Umbilical cord (tissue), 2 donors: ENCODE measurements around the gene SCAPER. TPM values are rescaled to one million over a fixed set of nuclear protein-coding genes. Genes with fewer than 3 reads are reported as not detected.
"Not testable (repeated sequence)": the region's sequence is repeated elsewhere in the genome, so short reads cannot be mapped to it uniquely, and the experiment has no call there.

Source experiments
- DNase-seq: peaks from one replicate; pipeline ENCODE4 v3.0.0-alpha.2; 2015; ENCODE audit warnings: low spot score
- total RNA-seq: library from RNA; depleted of rRNA; stranded (reverse); fragments of >200 nt; gene quantifications from one replicate; pipeline ENCODE4 v1.2.3, GENCODE V29; 2014; ENCODE audit warnings: low replicate concordance; ENCODE audit not compliant: insufficient read depth

Gene SCAPER
- total RNA-seq, 1 donor from 2014 or later: 22.4 TPM

DNA sequence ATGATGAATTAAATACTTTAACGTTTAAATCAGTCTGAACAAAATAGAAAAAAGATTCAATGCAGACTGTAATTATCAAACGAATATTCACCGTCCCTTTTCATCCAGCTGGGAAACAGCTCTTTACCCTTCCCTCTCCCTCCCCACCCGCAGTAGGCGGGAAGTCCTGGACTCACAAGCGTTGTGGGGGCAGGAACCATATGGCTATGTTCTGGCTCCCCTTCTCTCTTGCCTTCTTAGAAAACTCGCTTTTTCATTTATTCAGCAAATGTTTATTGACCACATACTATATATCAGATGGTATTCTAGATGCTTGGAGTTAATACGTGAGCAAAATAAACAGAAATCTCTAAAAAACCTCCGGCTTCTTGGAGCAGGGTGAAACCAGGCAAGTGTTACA, 715 bp upstream of the SCAPER start:
- DNase-seq: no peak

DNA sequence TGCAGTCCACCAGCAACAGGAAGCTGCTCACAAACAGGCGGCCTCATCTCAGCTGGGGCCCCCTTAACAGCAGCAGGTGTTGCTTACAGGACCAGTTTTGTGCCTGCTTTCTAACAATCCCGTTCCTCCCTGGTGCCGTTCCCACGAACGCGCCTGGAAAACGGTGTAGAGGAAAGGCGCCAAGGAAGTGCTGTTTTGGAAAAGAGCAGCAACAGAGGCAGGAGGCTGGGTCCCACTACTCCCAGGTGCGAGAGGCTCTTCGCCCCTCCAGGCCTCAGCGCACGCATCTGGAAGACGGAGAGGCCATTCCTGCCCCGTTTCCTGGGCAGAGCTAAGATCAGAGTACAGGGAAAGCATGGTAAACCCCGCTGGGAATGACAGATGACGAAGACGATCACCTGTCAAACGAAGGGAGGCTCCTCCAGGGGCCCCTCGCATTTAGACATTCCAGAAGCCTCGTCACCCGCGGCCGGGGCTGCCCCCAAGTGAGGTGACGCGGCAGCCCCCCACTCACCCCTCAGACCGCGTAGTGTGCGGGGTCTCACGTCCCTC, 603 bp downstream of the SCAPER start:
- DNase-seq: peak; percentile 29

DNA sequence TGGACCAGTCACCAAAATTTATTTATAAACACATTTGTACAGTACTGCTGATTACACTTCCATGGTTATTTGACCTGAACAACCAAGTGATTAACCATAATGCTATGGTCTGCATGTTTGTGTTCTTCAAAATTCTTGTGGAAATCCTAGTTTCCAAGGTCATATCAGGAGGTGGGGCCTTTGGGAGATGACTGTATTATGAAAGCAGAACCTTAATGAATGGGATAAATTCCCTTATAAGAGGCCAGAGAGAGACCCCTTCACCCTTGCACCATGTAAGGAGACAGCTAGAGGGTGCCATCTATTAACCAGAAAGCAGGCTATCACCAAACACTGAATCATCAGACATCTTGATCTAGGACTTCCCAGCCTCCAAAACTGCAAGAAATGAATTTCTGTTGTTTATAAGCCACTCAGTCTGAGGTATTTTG, 1.9 kb downstream of the SCAPER start:
- peak; percentile 7 for DNase-seq

DNA sequence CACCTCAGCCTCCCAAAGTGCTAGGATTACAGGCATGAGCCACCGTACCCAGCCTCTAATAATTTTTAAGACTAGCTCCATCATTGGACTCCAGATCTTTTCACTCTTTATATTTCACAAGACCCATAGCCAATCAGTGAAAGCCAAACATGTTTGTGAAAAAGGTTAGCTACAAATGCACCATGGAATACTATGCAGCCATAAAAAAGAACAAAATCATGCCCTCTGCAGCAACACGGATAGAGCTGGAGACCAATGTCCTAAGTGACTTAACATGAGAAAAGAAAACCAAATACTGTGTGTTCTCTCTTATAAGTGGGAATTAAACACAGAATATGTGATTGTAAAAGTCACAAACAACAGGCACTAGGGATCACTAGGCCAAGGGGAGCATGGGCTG, 3.2 kb downstream of the SCAPER start:
- DNase-seq: no peak

DNA sequence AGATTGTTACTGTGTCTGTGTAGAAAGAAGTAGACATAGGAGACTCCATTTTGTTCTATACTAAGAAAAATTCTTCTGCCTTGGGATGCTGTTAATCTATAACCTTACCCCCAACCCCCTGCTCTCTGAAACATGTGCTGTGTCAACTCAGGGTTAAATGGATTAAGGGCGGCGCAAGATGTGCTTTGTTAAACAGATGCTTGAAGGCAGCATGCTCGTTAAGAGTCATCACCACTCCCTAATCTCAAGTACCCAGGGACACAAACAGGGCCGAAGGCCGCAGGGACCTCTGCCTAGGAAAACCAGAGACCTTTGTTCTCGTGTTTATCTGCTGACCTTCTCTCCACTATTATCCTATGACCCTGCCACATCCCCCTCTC, 5.2 kb downstream of the SCAPER start:
- DNase-seq: not testable (repeated sequence)

DNA sequence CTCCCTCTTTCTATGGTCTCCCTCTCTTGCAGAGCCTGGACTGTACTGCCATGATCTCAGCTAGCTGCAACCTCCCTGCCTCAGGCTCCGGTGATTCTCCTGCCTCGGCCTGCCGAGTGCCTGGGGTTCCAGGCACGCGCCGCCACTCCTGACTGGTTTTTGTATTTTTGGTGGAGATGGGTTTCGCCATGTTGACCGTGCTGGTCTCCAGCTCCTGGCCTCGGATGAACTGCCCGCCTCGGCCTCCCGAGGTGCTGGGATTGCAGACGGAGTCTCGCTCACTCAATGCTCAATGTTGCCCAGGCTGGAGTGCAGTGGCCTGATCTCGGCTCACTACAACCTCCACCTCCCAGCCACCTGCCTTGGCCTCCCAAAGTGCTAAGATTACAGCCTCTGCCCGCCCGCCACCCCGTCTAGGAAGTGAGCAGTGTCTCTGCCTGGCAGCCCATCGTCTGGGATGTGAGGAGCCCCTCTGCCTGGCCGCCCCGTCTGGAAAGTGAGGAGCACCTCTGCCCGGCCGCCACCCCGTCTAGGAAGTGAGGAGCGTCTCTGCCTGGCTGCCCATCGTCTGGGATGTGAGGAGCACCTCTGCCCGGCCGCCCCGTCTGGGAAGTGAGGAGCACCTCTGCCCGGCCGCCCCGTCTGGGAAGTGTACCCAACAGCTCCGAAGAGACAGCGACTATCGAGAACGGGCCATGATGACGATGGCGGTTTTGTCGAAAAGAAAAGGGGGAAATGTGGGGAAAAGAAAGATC, 5.8 kb downstream of the SCAPER start:
- DNase-seq: not testable (repeated sequence)

DNA sequence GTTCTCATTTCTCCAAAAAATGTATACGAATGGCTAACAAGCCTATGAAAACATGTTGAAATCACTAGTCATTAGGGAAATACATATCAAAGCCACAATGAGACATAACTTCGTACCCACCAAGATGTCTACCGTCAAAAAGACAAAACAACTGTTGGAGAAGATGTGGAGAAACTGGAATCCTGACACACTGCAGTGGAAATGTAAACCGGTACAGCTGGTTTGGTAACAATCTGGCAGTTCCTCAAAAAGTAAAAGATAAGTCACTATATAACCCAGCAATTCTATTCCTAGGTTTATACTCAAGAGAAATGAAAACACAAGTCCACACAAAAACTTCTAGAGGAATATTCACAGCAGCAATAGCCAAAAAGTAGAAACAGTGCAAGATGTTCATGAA, 7.0 kb downstream of the SCAPER start:
- DNase-seq: no peak

DNA sequence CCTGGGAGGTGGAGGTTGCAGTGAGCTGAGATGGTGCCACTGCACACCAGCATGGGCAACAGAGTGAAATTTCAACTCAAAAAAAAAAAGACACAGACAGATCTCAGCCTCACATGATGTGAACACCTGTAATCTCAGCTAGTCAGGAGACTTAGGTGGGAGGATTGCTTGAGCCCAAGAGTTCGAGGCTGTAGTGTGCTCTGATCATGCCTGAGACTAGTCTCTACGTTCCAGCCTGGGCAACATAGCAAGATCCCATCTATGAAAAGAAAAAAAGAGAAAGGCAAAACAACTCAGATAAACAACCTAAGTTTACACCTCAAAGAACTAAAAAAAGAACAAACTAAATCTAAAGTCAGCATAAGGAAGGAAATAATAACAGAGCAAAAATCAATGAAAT, 11.0 kb downstream of the SCAPER start:
- no peak for DNase-seq

DNA sequence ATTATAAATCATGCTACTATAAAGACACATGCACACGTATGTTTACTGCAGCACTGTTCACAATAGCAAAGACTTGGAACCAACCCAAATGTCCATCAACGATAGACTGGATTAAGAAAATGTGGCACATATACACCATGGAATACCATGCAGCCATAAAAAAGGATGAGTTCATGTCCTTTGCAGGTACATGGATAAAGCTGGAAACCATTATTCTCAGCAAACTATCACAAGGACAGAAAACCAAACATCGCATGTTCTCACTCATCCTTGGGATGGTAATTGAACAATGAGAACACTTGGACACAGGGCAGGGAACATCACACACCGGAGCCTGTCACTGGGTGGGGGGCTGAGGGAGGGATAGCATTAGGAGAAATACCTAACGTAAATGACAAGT, 12.3 kb downstream of the SCAPER start:
- DNase-seq: not testable (repeated sequence)

DNA sequence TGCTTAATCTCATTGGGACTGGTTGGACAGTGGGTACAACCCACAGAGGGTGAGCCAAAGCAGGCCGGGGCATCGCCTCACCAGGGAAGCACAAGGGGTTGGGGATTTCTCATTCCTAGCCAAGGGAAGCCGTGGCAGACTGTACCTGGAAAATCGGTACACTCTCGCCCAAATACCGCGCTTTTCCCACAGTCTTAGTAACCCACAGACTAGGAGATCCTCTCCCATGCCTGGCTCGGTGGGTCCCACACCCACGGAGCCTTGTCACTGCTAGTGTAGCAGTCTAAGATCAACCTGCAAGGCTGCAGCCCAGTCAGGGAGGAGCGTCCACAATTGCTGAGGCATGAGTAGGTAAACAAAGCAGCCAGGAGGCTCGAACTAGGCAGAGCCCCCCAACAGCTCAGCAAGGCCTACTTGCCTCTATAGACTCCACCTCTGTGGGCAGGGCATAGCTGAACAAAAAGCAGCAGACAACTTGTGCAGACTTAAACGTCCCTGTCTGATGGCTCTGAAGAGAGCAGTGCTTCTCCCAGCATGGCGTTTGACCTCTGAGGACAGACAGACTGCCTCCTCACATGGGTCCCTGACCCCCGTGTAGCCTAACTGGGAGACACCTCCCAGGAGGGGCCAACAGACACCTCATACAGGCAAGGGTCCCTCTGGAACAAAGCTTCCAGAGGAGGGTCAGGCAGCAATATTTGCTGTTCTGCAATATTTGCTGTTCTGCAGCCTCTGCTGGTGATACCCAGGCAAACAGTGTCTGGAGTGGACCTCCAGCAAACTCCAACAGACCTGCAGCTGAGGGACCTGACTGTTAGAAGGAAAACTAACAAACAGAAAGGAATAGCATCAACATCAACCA, 17.6 kb downstream of the SCAPER start:
- DNase-seq: not testable (repeated sequence)

DNA sequence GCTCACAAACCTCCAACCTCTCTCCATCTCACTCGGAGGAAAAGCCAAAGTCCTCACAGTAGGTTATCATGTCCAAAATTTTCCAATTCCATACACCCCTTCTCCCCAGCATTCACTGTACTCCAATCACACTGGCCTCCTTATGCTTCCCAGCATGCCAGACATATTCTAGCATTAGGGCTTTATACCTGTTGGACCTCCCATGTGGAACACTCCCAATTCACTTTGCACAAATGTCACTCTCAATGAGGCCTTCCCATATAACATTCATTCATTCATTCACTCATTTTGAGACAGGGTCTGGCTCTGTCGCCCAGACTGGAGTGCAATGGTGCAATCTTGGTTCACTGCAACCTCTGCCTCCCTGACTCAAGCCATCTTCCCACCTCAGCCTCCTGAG, 19.9 kb downstream of the SCAPER start:
- DNase-seq: no peak

DNA sequence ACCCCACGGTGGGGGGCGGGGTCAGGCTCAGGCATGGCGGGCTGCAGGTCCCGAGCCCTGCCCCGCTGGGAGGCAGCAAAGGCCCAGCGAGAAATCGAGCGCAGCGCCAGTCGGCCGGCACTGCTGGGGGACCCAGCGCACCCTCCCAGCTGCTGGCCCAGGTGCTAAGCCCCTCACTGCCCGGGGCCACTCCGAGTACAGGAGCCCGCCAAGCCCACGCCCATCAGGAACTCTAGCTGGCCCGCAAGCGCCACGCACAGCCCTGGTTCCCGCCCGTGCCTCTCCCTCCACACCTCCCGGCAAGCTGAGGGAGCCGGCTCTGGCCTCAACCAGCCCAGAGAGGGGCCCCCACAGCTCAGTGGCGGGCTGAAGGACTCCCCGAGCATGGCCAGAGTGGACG, 29.2 kb downstream of the SCAPER start:
- no peak for DNase-seq

DNA sequence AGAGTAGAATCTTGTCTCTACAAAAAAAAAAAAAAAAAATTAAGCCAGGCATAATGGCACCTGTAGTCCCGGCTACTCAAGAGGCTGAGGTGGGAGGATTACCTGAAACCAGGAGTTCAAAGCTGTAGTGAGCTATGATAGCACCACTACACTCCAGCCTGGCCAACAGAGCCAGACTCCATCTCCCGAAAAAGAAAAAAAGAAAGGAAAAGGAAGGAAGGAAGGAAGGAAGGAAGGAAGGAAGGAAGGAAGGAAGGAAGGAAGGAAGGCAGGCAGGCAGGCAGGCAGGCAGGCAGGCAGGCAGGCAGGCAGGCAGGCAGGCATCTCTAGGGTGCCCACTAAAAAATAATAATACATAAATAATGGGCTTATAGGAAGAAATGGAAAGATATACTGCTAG, 32.1 kb downstream of the SCAPER start:
- not testable (repeated sequence) for DNase-seq

DNA sequence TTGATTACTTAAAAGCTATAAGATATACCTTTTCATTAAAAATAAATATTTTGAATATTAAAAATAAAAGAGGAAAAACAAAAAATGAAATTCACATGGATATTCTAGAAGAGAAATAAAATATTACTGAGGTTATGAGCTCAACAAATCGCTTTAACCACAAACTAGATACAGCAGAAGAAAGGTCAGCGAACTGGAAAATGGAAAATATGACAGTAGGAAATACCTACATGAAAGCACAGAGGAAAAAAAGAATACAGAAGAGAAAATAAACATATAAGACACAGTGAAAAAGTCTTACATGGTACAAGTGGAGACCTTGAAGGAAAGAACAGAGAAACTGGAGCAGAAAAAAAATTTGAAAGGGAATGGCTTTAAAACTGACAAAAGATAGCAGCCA, 33.2 kb downstream of the SCAPER start:
- no peak for DNase-seq

DNA sequence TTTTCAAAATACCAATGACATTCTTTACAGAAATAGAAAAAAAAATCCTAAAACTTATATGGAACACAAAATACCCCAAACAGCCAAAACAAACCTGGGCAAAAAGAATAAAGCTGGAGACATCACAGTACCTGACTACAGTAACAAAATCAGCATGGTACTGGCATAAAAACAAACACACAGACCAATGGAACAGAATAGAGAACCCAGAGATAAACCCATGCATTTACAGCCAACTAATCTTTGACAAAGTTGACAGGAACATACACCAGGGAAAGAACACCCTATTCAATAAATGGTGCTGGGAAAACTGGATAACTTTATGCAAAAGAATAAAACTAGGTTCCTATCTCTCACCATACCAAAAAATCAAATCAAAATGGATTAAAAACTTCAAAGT, 36.4 kb downstream of the SCAPER start:
- no peak for DNase-seq

DNA sequence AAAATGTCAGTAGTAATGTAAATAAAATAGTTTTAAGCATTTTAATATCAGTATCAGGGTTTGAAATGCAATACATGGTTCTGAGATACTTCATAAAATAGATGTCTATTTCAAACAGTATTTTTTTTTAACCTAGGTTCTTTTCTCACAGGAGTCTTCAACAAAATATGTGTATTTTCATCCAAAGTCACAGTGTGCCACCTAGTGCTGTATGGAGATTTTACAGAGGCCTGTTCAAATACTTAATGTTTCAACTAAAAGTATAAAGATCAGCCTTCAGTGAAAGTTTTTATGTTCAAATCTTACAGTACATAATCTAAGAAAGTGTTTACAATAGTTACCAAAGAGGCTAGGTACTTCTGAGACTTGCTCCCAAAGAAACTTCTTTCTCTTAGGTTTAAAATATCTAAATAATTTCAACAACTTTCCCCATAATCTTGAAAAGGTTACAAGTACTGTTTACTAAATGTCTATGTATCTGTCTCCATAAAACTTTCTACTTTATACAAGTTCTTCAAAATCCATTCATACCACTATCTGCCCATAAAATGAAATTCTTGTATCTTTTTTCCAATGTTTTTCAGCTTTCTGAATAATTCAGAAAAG, 38.3 kb downstream of the SCAPER start:
- DNase-seq: peak; percentile 60

DNA sequence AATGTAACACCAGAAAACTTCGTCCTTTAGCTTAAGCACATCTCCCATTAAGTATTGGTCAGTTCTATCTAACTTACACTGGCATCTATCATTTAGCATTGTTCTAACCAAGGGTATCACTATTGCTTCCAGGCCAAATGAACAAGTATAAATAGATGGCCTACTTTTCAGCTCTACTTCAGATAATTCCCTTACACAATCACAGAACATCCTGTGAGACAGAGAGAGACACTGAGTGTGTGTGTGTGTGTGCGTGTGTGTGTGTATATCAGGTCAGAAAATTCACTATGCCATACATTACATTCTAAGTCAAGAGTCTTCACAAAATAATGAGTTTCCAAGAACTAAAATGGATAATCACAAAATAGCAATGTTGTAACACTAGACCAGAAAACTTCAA, 39.1 kb downstream of the SCAPER start:
- DNase-seq: peak; percentile 14

DNA sequence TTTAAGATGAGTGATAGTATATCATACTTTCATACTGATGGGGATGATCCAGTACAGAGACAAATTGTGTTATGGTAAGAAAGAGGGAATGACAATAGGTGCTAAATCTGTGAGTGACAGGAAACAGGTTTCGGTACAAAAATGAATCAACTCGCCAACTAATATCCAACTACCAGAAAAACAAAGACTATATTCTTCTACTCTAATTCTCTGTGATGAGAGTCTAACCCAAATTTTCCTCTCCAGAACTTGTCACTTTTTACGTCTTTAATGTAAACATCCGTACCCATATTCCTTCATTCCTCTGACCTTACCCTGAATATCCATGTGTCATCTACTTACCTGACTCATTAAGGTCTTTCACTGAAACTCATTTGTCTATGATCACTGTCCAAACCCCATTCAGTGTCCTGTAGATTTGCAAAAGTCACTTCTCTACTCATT, 39.6 kb downstream of the SCAPER start:
- DNase-seq: no peak

DNA sequence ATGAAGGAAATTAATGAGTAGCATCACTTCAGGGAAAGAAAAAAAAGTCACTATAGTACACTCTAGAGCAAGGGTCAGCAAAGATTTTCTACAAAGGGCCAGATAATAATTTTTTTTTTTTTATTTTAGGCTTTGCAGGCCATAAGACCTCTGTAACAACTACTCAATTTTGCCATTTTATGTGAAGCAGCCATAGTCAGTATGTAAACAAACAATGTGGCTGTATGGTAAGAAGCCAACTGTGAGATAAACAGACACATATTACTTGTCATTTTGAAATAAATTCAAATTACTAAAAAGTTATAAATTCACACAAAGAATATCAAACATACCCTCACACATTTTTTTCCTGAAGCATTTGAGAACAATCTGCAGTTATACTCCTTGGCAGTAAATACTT, 40.6 kb downstream of the SCAPER start:
- no peak for DNase-seq

DNA sequence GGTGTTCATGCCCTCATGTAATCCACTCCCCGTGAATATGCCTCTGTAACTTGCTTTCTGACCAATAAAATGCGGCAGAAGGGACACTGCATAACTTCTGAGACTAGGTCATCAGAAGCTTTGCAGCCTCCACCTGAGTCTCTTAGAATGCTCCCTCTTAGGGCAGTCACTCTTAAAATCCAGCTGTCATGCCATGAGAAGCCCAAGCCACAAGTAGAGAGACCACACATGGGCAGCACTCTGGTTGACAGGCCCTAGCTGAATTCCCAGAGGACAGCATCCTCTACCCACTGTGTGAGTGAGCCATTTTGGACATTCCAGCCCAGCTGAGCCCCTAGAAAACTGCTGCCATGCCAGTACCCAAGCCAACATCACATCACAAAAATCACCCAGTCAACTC, 41.4 kb downstream of the SCAPER start:
- DNase-seq: no peak

DNA sequence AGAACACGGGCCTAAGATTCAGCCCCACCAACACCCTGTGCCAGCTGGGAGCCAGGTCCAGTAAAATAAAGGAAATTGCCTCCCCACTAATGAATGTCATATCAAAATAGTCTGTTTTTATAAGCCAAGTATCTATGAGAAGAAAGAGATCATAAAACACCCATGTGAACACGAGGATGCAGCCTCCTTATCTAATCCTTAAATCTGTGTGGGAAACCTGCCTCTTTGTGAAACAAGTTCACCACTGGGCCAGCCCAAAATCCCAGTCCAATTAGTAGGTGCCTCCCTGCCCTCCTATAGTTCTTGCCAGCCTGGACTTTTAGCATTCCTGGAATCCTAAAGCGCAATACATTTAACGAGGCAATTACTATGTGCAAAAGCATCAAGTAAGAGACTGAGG, 42.0 kb downstream of the SCAPER start:
- DNase-seq: no peak

DNA sequence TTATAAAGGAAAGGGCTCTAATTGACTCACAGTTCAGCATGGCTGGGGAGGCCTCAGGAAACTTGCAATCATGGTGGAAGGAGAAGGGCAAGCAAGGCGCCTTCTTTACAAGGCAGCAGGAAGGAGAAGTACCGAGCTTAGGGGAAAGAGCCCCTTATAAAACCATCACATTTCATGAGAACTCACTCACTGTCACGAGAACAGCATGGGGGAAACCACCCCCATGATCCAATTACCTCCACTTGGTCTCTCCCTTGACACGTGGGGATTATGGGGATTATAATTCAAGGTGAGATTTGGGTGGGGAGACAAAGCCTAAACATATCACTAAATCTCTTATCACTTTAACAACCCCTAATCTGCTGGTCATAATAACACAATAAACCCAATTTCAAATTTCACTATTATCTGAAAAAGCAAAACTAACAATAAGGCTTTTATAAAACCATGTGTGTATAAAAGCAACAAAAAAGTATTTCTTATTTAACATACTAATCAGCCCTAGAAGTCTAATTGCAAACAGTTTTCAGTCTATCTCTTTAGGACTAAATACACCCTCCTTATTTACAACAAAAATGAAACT, 43.2 kb downstream of the SCAPER start:
- DNase-seq: no peak
